ENCODE data around the gene PDIA3. TPM values are rescaled to one million over a fixed set of nuclear protein-coding genes. Genes with fewer than 3 reads are reported as not detected.

The PDIA3 gene
- total and polyA plus RNA-seq, 2 donors (not counting 3 experiments of a cell fraction or from before 2014, with no cell fraction given) = 140 to 857 TPM

DNA sequence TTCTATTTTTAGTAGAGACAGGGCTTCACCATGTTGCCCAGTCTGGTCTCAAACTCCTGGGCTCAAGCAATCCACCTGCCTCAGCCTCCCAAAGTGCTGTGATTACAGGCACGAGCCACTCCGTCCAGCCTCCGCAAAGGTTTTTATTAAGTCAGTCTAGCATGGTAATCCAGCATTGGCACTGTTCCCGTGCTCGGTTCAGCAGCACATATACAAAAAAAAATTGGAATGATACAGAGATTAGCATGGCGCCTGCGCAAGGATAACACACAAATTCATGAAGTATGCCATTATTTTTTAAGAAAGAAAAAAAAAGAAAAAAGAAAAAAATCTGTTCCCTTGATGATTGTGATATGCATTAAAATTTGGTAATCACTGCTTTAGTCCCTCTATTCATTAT is 44.1 kb upstream of the PDIA3 start:
- H3K4me2 ChIP-seq (ENCODE audit: insufficient read depth, low read length) = no peak overlapping the region
- dilution Hi-C loops (cut with MboI; ENCODE audit: extremely low pct_ligation_motif_present, low sequenced_read_pairs) = no loop called here
- no peak overlapping the region for H3K27ac ChIP-seq (ENCODE audit: insufficient read depth, low read depth, low read length)
- H3K4me1 ChIP-seq (ENCODE audit: control insufficient read depth, extremely low read depth, insufficient read depth, low read length) = no peaks in the 10 kb centered on the region
- ChIA-PET CTCF (no interaction called here), POLR2A (no interaction called here)
- no peak overlapping the region for H3K9ac ChIP-seq (replicated peaks; ENCODE audit: extremely low read depth, insufficient read depth, low read length)
- intact Hi-C loops (cut with micrococcal nuclease) = no loop called here
- H3K79me2 ChIP-seq (ENCODE audit: control insufficient read depth, insufficient read depth, low read length) = no peaks in the 10 kb centered on the region
- H3K9me3 ChIP-seq (replicated peaks; ENCODE audit: control insufficient read depth, insufficient read depth, low read length) = no peaks in the 10 kb centered on the region
- H3K27me3 ChIP-seq (ENCODE audit: control insufficient read depth in 2 of 2, insufficient read depth in 2 of 2, low read length in 2 of 2) = peaks cover 4 to 7% of the 10 kb centered on the region in 2 experiments
- H3K36me3 ChIP-seq (ENCODE audit: control insufficient read depth in 2 of 2, extremely low read depth in 1 of 2, insufficient read depth in 2 of 2, low read length in 2 of 2) = no peaks in the 10 kb centered on the region
- H3K4me3 ChIP-seq (replicated peaks in 1 of 3; ENCODE audit: insufficient read depth in 1 of 3, low read depth in 1 of 3, low read length in 3 of 3) = no peak overlapping the region
- TF ChIP-seq GATA2 (IDR thresholded peaks at IDR 0.05; ENCODE audit: insufficient read depth, insufficient read length, low read depth, low read length) = no peak
- TF ChIP-seq POLR2A (IDR thresholded peaks at IDR 0.05; ENCODE audit: low read depth, low read length) = no peak
- TF ChIP-seq POLR2AphosphoS5 (IDR thresholded peaks at IDR 0.05; ENCODE audit: insufficient read depth, low read depth, low read length) = no peak
- no peak for TF ChIP-seq MYC (IDR thresholded peaks at IDR 0.05; ENCODE audit: low read depth, low read length)
- TF ChIP-seq, protein P1, sequence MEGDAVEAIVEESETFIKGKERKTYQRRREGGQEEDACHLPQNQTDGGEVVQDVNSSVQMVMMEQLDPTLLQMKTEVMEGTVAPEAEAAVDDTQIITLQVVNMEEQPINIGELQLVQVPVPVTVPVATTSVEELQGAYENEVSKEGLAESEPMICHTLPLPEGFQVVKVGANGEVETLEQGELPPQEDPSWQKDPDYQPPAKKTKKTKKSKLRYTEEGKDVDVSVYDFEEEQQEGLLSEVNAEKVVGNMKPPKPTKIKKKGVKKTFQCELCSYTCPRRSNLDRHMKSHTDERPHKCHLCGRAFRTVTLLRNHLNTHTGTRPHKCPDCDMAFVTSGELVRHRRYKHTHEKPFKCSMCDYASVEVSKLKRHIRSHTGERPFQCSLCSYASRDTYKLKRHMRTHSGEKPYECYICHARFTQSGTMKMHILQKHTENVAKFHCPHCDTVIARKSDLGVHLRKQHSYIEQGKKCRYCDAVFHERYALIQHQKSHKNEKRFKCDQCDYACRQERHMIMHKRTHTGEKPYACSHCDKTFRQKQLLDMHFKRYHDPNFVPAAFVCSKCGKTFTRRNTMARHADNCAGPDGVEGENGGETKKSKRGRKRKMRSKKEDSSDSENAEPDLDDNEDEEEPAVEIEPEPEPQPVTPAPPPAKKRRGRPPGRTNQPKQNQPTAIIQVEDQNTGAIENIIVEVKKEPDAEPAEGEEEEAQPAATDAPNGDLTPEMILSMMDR (IDR thresholded peaks at IDR 0.05; ENCODE audit: extremely low read depth in 1 of 2, insufficient read depth in 1 of 2, low read depth in 1 of 2, low read length in 2 of 2) = no peak
- TF ChIP-seq JUN (IDR thresholded peaks at IDR 0.05; ENCODE audit: borderline replicate concordance, insufficient read depth, insufficient read length, low read depth) = no peak
- TF ChIP-seq, protein P2, sequence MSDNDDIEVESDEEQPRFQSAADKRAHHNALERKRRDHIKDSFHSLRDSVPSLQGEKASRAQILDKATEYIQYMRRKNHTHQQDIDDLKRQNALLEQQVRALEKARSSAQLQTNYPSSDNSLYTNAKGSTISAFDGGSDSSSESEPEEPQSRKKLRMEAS (IDR thresholded peaks at IDR 0.05; ENCODE audit: insufficient read depth, insufficient read length) = no peak
- TF ChIP-seq EZH2 (IDR thresholded peaks at IDR 0.05; ENCODE audit: borderline replicate concordance, low read depth, low read length, severe bottlenecking) = no peak
- TF ChIP-seq FOS (IDR thresholded peaks at IDR 0.05; ENCODE audit: borderline replicate concordance, insufficient read depth, low read length) = no peak
- no peak overlapping the region for H2AFZ ChIP-seq (ENCODE audit: low read depth, low read length)
- H3K9me1 ChIP-seq (replicated peaks; ENCODE audit: control insufficient read depth, extremely low read depth, insufficient read depth, low read length) = no peaks in the 10 kb centered on the region
- DNase-seq (ENCODE audit: low read depth, low spot score) (no peak), FAIRE-seq (no peak)
- H4K20me1 ChIP-seq (replicated peaks; ENCODE audit: control insufficient read depth, extremely low read depth, insufficient read depth, low read length) = no peaks in the 10 kb centered on the region
- BruUV-seq (replicated peaks) = no TSS peak
